Activated CD8-positive, alpha-beta memory T cell treated with anti-CD3 and anti-CD28 coated beads for 24 hours (primary cell): ENCODE data around the gene SERPINB3.
"Not testable (repeated sequence)": the region's sequence is repeated elsewhere in the genome, so short reads cannot be mapped to it uniquely, and the experiment has no call there.

Experiments
- DNase-seq: peaks from one replicate; pipeline ENCODE4 v3.0.0-alpha.2; 2020

Gene SERPINB3

GRCh38 chr18:63644694-63645093 is 17.0 kb downstream of the SERPINB3 start:
- not testable (repeated sequence) for DNase-seq

- DNase-seq, result not testable (repeated sequence)
Measured at GRCh38 chr18:63644142-63644541, 17.6 kb downstream of the SERPINB3 start, which contains the start of gene SERPINB4. TSS of gene SERPINB4 (minus strand) at chr18:63644256. CDS start at chr18:63643577, 679 bp downstream.

GRCh38 chr18:63642668-63643356 is 18.9 kb downstream of the SERPINB3 start:
- DNase-seq, result not testable (repeated sequence)

GRCh38 chr18:63641157-63641680 is 20.5 kb downstream of the SERPINB3 start:
- DNase-seq, result not testable (repeated sequence)

- no peak for DNase-seq
Measured at GRCh38 chr18:63637703-63638102, 24.0 kb downstream of the SERPINB3 start.

- no peak for DNase-seq
Measured at GRCh38 chr18:63627819-63628218, 33.9 kb downstream of the SERPINB3 start.

- no peak for DNase-seq
Measured at GRCh38 chr18:63626431-63626830, 35.3 kb downstream of the SERPINB3 start.

- DNase-seq, result no peak
Measured at GRCh38 chr18:63624863-63625262, 36.8 kb downstream of the SERPINB3 start.

- no peak for DNase-seq
Measured at GRCh38 chr18:63619661-63620060, 42.0 kb downstream of the SERPINB3 start.

GRCh38 chr18:63617915-63618234 is 43.8 kb downstream of the SERPINB3 start:
- no peak for DNase-seq

- DNase-seq, result no peak
Measured at GRCh38 chr18:63617049-63617914, 44.4 kb downstream of the SERPINB3 start.

GRCh38 chr18:63613420-63613819 is 48.3 kb downstream of the SERPINB3 start:
- no peak for DNase-seq

GRCh38 chr18:63606526-63606925 is 55.2 kb downstream of the SERPINB3 start:
- DNase-seq, result no peak
